ENCODE results near the gene FXYD3.

FXYD3 gene

GRCh38 chr19:35120898-35121297 lies 5.3 kb downstream of the FXYD3 start:
- H3K36me3 Mint-ChIP-seq (ENCODE audit: low read depth), result no peaks in the 10 kb centered on the region
- DNase-seq, result no peak
- H3K4me1 Mint-ChIP-seq, result peaks cover 43% of the 10 kb centered on the region
- peaks cover 11% of the 10 kb centered on the region for H3K27me3 Mint-ChIP-seq (ENCODE audit: low read depth, poor library complexity)
- no peak overlapping the region for H3K4me3 Mint-ChIP-seq
- H3K9me3 Mint-ChIP-seq, result no peaks in the 10 kb centered on the region
- peak overlapping the region; percentile 35 for H3K27ac Mint-ChIP-seq
- no peak for TF ChIP-seq CTCF (IDR thresholded peaks at IDR 0.05)

- Mint-ChIP-seq H3K9me3 (no peaks in the 10 kb centered on the region), H3K36me3 (ENCODE audit: low read depth) (no peaks in the 10 kb centered on the region), H3K27me3 (ENCODE audit: low read depth, poor library complexity) (peaks cover 4% of the 10 kb centered on the region), H3K4me1 (peaks cover 36% of the 10 kb centered on the region), H3K4me3 (no peak overlapping the region), H3K27ac (no peak overlapping the region)
- DNase-seq, result no peak
- no peak for TF ChIP-seq CTCF (IDR thresholded peaks at IDR 0.05)
These were observed 7.3 kb downstream of the FXYD3 start for GRCh38 chr19:35122687-35123551.

GRCh38 chr19:35123573-35123972 lies 8.0 kb downstream of the FXYD3 start:
- no peak for DNase-seq
- Mint-ChIP-seq H3K27me3 (ENCODE audit: low read depth, poor library complexity) (peaks cover 4% of the 10 kb centered on the region), H3K4me1 (peaks cover 36% of the 10 kb centered on the region), H3K27ac (no peak overlapping the region), H3K36me3 (ENCODE audit: low read depth) (no peaks in the 10 kb centered on the region), H3K9me3 (no peaks in the 10 kb centered on the region), H3K4me3 (no peak overlapping the region)
- no peak for TF ChIP-seq CTCF (IDR thresholded peaks at IDR 0.05)

- Mint-ChIP-seq H3K4me1 (peaks cover 41% of the 10 kb centered on the region), H3K9me3 (no peaks in the 10 kb centered on the region), H3K27me3 (ENCODE audit: low read depth, poor library complexity) (peaks cover 4% of the 10 kb centered on the region), H3K36me3 (ENCODE audit: low read depth) (no peaks in the 10 kb centered on the region), H3K27ac (no peak overlapping the region), H3K4me3 (peak overlapping the region; percentile 70)
- peak; percentile 45 for DNase-seq
- TF ChIP-seq CTCF (IDR thresholded peaks at IDR 0.05), result no peak
These were observed 8.8 kb downstream of the FXYD3 start for GRCh38 chr19:35124098-35125060.

GRCh38 chr19:35125270-35125717 lies 9.7 kb downstream of the FXYD3 start:
- DNase-seq, result no peak
- Mint-ChIP-seq H3K4me1 (peaks cover 50% of the 10 kb centered on the region), H3K4me3 (no peak overlapping the region), H3K27ac (no peak overlapping the region), H3K36me3 (ENCODE audit: low read depth) (no peaks in the 10 kb centered on the region), H3K27me3 (ENCODE audit: low read depth, poor library complexity) (peaks cover 4% of the 10 kb centered on the region), H3K9me3 (no peaks in the 10 kb centered on the region)
- TF ChIP-seq CTCF (IDR thresholded peaks at IDR 0.05), result no peak
